Activated CD4-positive, alpha-beta T cell treated with anti-CD3 and anti-CD28 coated beads, Interleukin-10, Interleukin-2, amounts not matched to agents 100 ng/mL and 50 ng/mL, durations not matched to agents 16 hours and 8 hours (primary cell): ENCODE measurements around the gene SULT4A1.

Experiments used
- DNase-seq: peaks from one replicate; pipeline ENCODE4 v3.0.0-alpha.2; 2020

The SULT4A1 gene

GRCh38 chr22:43827003-43827735 lies 35.1 kb downstream of the SULT4A1 start:
- DNase-seq, result no peak

GRCh38 chr22:43826142-43827002 lies 35.9 kb downstream of the SULT4A1 start:
- DNase-seq, result no peak

- DNase-seq, result no peak
Measured at GRCh38 chr22:43825651-43826050, 36.7 kb downstream of the SULT4A1 start.

GRCh38 chr22:43824724-43825420 lies 37.4 kb downstream of the SULT4A1 start:
- no peak for DNase-seq

GRCh38 chr22:43823911-43824665 lies 38.2 kb downstream of the SULT4A1 start:
- DNase-seq, result no peak

GRCh38 chr22:43823353-43823908 lies 38.9 kb downstream of the SULT4A1 start:
- no peak for DNase-seq

GRCh38 chr22:43821606-43822425 lies 40.5 kb downstream of the SULT4A1 start:
- DNase-seq, result no peak

- DNase-seq, result no peak
Measured at GRCh38 chr22:43820651-43821305, 41.5 kb downstream of the SULT4A1 start.

GRCh38 chr22:43819931-43820640 lies 42.2 kb downstream of the SULT4A1 start:
- DNase-seq, result no peak

- no peak for DNase-seq
Measured at GRCh38 chr22:43819421-43819921, 42.8 kb downstream of the SULT4A1 start.

GRCh38 chr22:43818981-43819380 lies 43.3 kb downstream of the SULT4A1 start:
- DNase-seq, result no peak

GRCh38 chr22:43817402-43817801 lies 44.9 kb downstream of the SULT4A1 start:
- no peak for DNase-seq

GRCh38 chr22:43814264-43814663 lies 48.0 kb downstream of the SULT4A1 start:
- DNase-seq, result no peak

GRCh38 chr22:43812890-43813289 lies 49.4 kb downstream of the SULT4A1 start:
- no peak for DNase-seq

- peak; percentile 95 for DNase-seq
Measured at GRCh38 chr22:43812149-43812842, 50.0 kb downstream of the SULT4A1 start, which contains the start of gene EFCAB6. Gene EFCAB6, minus strand, starts transcription at chr22:43812305. Its CDS starts 29,987 bp downstream, at chr22:43782318.

GRCh38 chr22:43811777-43812148 lies 50.5 kb downstream of the SULT4A1 start:
- peak; percentile 2 for DNase-seq

- no peak for DNase-seq
Measured at GRCh38 chr22:43802897-43803495, 59.3 kb downstream of the SULT4A1 start.

- DNase-seq, result no peak
Measured at GRCh38 chr22:43800970-43801369, 61.3 kb downstream of the SULT4A1 start.

- DNase-seq, result no peak
Measured at GRCh38 chr22:43798492-43798891, 63.8 kb downstream of the SULT4A1 start.
